Activated effector memory CD4-positive, alpha-beta T cell treated with anti-CD3 and anti-CD28 coated beads, Interleukin-2, amount 50 U/mL, for 16 hours (primary cell): ENCODE data around the gene TRIM77.
"Not testable (repeated sequence)": the region's sequence is repeated elsewhere in the genome, so short reads cannot be mapped to it uniquely, and the experiment has no call there.

Experiments used
- DNase-seq: peaks from one replicate; pipeline ENCODE4 v3.0.0-alpha.2; 2020

Gene TRIM77

GRCh38 chr11:89709999-89710398 lies at the start of gene TRIM77:
TRIM77 (plus strand) TSS chr11:89710299; CDS start chr11:89710299, 0 bp downstream.
- DNase-seq: not testable (repeated sequence)

GRCh38 chr11:89667001-89667400 lies 43.1 kb upstream of the TRIM77 start:
- DNase-seq: no peak

DNA sequence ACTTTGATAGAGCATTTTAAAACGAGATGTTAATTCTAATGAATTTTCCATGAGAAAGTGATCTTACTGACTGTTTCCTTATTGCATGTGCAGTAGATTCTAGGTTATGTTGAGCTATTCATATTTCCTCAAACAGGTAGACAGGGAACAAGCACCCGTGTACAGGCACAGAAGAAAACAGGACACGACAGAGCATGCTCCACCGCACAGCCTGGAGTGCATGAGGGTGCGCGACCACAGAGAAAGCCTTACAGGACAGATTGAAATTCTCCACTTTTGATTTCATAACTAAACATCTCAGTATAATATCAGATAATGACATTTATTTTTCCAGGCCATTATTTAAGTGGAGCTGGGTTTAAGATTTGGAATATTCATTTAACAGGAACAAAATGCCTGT lies 41.9 kb upstream of the TRIM77 start:
- DNase-seq: not testable (repeated sequence)

DNA sequence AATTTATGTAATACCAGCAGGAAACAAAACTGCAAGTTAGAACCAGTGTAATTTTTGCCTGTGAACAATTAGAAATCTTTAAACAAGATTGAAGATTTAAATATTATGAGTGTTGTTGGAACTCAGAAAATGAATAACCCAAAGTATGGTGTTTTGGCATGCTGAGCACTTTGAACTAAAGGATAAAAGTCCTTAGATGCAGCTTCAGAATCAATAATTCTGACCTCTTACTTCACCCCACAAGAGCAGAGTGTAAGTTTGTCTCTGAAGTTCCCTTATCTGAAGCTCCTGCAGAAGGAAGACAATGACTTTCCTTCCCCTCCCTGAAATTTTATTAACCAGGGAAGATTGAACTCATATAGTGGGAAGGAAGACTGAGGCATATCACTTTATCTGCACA lies 40.5 kb upstream of the TRIM77 start:
- not testable (repeated sequence) for DNase-seq

DNA sequence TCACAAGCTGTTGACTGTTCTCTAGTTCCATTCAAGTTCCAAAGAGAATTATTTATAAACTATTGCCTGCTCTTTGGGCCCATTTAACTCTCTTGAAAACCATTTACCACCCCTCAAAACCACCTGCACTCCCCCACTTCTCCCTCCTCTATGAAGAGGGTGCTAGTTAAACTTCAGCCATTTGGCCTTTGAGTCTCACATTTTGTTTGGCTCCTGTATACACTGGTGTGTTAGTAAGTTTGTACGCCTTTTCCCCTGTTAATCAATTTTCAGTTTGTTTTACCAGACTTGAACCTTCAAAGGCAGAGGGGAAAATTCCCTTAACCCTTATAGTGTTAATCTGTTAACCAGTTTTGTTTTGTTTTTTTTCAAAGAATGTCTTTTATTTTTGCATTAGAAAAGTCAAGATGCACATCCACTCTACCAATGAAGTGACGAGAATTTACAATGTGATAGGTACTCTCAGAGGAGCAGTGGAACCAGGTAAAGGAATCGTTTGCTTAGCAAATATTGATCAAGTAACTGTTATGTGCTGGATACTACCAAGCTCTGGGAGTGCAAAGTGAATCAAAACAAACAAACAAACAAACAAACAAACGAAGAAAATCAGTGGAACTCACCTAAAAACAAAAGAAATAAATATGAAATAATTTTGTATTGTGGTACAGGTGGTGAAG lies 40.0 kb upstream of the TRIM77 start:
- not testable (repeated sequence) for DNase-seq

- DNase-seq: not testable (repeated sequence)
These were observed 37.6 kb upstream of the TRIM77 start for GRCh38 chr11:89672547-89672946.

- not testable (repeated sequence) for DNase-seq
These were observed 36.7 kb upstream of the TRIM77 start for GRCh38 chr11:89673380-89673779.

GRCh38 chr11:89675383-89675782 lies 34.7 kb upstream of the TRIM77 start:
- not testable (repeated sequence) for DNase-seq

DNA sequence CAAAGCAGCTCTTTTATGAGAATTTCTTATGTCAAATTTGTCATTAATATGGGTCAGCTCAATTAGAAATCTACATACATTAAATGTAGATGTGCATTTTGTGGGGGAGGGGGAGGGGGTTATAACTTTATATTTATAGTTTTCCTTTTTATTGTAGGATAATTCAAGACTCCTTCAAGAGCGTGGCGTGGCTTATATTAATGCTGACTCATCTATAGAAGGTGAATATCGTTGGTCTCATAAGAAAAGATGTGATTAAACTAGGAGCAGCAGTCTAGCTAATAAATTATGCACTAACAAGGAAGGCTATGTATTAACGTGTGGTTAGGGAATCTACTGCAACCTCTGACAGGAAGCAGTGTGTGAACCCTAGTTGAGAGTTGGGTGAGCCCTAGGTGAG lies 34.2 kb upstream of the TRIM77 start:
- DNase-seq: not testable (repeated sequence)

GRCh38 chr11:89707080-89707479 lies 3.0 kb upstream of the TRIM77 start:
- not testable (repeated sequence) for DNase-seq

DNA sequence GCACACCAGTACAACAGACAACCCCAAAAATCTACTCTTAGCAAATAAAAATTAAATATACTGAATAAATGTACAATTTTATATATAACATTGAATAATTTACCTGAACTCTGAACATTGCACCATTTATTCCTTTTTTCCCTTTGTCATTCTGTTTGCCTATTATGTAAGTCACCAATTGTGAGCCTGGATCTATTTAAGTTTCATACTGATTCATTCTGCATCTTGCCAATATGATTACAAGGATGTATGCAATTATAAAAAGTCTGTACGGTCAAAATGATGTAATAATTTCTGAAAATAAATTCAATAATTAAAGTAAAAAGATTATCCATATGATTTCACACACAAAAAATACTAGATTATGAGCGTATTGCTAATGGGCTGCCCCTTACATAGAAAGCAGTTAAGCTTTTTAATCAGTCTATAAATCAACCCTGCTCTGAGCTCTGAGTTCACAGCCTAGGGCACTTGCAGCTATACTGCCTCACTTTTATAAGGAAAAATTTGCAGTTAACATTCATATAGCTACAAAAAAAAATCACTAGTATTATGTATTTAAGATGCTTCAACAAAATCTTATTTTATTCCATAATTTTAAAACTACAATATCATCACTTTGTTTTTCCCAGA lies 14.9 kb downstream of the TRIM77 start:
- DNase-seq: not testable (repeated sequence)

GRCh38 chr11:89730215-89730614 lies 20.1 kb downstream of the TRIM77 start:
- DNase-seq: not testable (repeated sequence)

DNA sequence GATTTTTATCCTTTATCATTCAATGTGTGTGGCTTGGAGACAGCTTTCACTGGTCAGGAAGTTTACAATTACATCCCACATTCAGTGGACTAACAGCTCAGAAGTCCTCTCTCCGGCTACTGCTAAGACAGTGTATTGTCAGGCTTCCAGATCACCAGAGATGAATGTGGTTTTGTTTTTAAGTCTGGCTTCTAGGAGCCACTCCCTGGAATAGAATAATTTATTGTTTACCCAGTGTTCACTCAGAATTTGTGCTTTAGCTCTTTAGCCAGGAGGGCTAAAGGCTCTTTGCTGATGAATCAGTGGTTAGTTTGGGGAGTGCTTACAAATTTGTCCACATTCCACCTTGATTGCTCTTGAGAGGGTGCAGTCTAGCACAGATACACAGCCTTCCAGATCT lies 26.5 kb downstream of the TRIM77 start:
- no peak for DNase-seq

GRCh38 chr11:89737116-89737515 lies 27.0 kb downstream of the TRIM77 start:
- DNase-seq: no peak

GRCh38 chr11:89741406-89741805 lies 31.3 kb downstream of the TRIM77 start:
- DNase-seq: not testable (repeated sequence)

GRCh38 chr11:89744158-89744557 lies 34.1 kb downstream of the TRIM77 start:
- DNase-seq: not testable (repeated sequence)

DNA sequence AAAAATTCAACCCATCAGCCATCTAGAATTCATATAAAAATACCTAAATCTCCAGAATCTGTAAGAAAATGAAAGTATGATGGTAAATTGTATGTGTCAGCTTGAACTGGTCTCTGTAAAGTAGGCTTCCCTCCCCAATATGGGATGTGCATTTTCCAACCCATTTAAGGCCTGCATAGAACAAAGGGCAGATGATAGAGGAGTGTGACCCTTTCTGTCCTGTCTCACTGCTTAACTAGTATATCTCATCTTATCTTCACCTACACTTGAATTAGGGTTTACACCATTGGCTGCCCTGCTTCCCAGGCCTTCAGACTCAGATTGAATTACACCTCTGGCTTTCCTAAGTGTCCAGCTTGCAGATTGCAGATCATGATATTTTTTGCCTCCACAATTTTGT lies 40.7 kb downstream of the TRIM77 start:
- DNase-seq: not testable (repeated sequence)
